ENCODE results near the gene CNTFR.

CNTFR gene

DNA sequence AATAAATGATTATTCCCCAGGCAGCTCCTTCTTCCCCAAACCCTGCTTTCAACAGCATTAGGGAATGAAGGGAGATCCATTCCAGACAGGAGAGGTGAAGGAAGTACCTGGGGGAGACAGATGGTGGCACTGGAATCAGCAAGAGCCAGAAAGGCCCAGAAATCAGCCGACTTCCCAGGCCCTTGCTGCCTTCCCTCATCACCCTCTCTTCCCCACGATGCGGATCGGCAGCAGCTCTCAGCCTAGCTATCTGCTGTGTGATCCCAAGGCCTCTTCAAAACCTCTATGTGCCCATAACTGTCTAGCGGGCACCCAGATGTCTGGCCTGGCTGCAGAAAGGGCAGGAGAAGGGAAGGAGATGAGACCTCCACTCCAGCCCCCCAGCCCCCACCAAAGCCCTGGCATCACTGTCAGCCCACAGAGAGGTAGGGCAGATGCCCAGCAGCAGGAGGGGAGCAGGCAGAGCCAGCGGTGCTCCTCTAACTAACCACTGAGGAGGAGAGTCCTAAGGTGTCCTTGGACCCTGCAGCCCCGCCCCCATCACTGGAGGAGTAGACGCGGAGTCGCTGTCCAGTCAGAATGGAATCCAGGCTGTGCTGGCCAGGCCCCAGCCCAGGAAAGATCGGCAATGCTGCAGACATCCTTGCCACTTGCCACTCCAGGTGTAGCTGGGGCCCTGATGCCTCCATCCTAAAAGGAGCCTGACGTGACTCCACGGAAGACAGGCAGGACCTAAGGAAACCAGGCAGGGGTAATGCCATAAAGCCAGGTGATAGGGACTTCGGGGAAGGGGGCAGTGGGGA is 12.7 kb downstream of the CNTFR start:
- H3K4me1 ChIP-seq (ENCODE audit: control insufficient read depth, insufficient read depth, low read length): peaks cover 16% of the 10 kb centered on the region
- no peaks in the 10 kb centered on the region for H3K36me3 ChIP-seq (ENCODE audit: control insufficient read depth in 2 of 2, insufficient read depth in 2 of 2, low read length in 2 of 2)
- peaks cover 38 to 43% of the 10 kb centered on the region in 2 donors for H3K27me3 ChIP-seq (ENCODE audit: control insufficient read depth in 1 of 2, insufficient read depth in 2 of 2, low read length in 2 of 2)
- H3K9ac ChIP-seq (ENCODE audit: low read length in 2 of 2): no peak overlapping the region
- no peak overlapping the region for H3K4me3 ChIP-seq (ENCODE audit: low read length in 2 of 2)
- H3K27ac ChIP-seq (ENCODE audit: low read length): no peak overlapping the region
- H3K9me3 ChIP-seq (ENCODE audit: control insufficient read depth in 2 of 2, low read length in 2 of 2): no peaks in the 10 kb centered on the region

- no peaks in the 10 kb centered on the region for H3K36me3 ChIP-seq (ENCODE audit: control insufficient read depth in 2 of 2, insufficient read depth in 2 of 2, low read length in 2 of 2)
- peaks cover 22% of the 10 kb centered on the region for H3K4me1 ChIP-seq (ENCODE audit: control insufficient read depth, insufficient read depth, low read length)
- peaks cover 34 to 39% of the 10 kb centered on the region in 2 donors for H3K27me3 ChIP-seq (ENCODE audit: control insufficient read depth in 1 of 2, insufficient read depth in 2 of 2, low read length in 2 of 2)
- no peaks in the 10 kb centered on the region for H3K9me3 ChIP-seq (ENCODE audit: control insufficient read depth in 2 of 2, low read length in 2 of 2)
- no peak overlapping the region for H3K4me3 ChIP-seq (ENCODE audit: low read length in 2 of 2)
- no peak overlapping the region for H3K27ac ChIP-seq (ENCODE audit: low read length)
- no peak overlapping the region for H3K9ac ChIP-seq (ENCODE audit: low read length in 2 of 2)
Measured at GRCh38 chr9:34575862-34576596, 13.5 kb downstream of the CNTFR start.

DNA sequence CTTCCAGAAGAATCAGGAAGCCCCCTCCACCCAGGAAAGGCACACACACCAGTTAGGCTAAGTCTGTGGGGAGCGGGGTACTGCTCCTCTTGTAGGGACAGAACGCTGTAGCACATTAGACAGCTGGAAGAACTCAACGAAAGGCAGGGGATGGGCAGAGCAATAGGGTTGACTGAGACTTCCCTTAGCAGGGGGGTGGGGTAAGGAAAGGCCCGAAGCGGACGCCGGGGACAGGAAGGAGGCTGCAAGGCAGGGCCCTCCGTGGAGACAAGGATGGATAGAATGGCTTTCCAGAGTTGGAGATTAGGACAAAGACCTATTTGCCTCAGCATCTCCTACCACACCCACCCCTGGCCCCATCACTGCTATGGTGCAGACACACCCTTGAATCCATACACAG is 14.3 kb downstream of the CNTFR start:
- Histone ChIP-seq H3K27ac (ENCODE audit: low read length) (no peak overlapping the region), H3K9ac (ENCODE audit: low read length in 2 of 2) (no peak overlapping the region), H3K9me3 (ENCODE audit: control insufficient read depth in 2 of 2, low read length in 2 of 2) (no peaks in the 10 kb centered on the region), H3K4me3 (ENCODE audit: low read length in 2 of 2) (no peak overlapping the region), H3K4me1 (ENCODE audit: control insufficient read depth, insufficient read depth, low read length) (peaks cover 28% of the 10 kb centered on the region), H3K27me3 (ENCODE audit: control insufficient read depth in 1 of 2, insufficient read depth in 2 of 2, low read length in 2 of 2) (peaks cover 29 to 33% of the 10 kb centered on the region in 2 donors), H3K36me3 (ENCODE audit: control insufficient read depth in 2 of 2, insufficient read depth in 2 of 2, low read length in 2 of 2) (no peaks in the 10 kb centered on the region)

DNA sequence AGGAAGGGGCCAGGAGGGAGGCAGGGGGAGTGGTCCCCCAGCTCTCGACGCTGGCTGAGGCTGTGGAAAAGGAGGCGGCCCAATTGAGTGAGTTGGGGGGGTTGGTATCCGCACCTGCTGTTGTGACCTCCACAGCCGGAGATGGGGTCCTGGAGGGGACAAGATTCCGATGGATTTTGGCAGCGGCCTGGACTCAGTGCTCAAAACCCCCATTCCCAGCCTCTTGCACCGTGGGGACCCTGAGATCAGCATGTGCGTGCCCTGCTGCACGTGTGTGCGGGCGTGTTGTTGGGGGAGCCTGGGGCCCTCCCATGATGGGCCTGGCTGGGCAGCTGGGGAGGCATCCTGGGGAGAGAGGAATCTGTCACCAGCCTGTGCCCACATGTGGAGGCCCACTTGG is 15.0 kb downstream of the CNTFR start:
- Histone ChIP-seq H3K9ac (ENCODE audit: low read length in 2 of 2) (no peak overlapping the region), H3K27ac (ENCODE audit: low read length) (no peak overlapping the region), H3K27me3 (ENCODE audit: control insufficient read depth in 1 of 2, insufficient read depth in 2 of 2, low read length in 2 of 2) (peaks cover 24 to 31% of the 10 kb centered on the region in 2 donors), H3K36me3 (ENCODE audit: control insufficient read depth in 2 of 2, insufficient read depth in 2 of 2, low read length in 2 of 2) (no peaks in the 10 kb centered on the region), H3K4me1 (ENCODE audit: control insufficient read depth, insufficient read depth, low read length) (peaks cover 32% of the 10 kb centered on the region), H3K4me3 (ENCODE audit: low read length in 2 of 2) (no peak overlapping the region), H3K9me3 (ENCODE audit: control insufficient read depth in 2 of 2, low read length in 2 of 2) (no peaks in the 10 kb centered on the region)

- peaks cover 26% of the 10 kb centered on the region for H3K4me1 ChIP-seq (ENCODE audit: control insufficient read depth, insufficient read depth, low read length)
- H3K9me3 ChIP-seq (ENCODE audit: control insufficient read depth in 2 of 2, low read length in 2 of 2): no peaks in the 10 kb centered on the region
- H3K9ac ChIP-seq (ENCODE audit: low read length in 2 of 2): no peak overlapping the region
- H3K27ac ChIP-seq (ENCODE audit: low read length): no peak overlapping the region
- H3K4me3 ChIP-seq (ENCODE audit: low read length in 2 of 2): no peak overlapping the region
- no peaks in the 10 kb centered on the region for H3K36me3 ChIP-seq (ENCODE audit: control insufficient read depth in 2 of 2, insufficient read depth in 2 of 2, low read length in 2 of 2)
- peaks cover 18 to 23% of the 10 kb centered on the region in 2 donors for H3K27me3 ChIP-seq (ENCODE audit: control insufficient read depth in 1 of 2, insufficient read depth in 2 of 2, low read length in 2 of 2)
Measured at GRCh38 chr9:34573599-34574325, 15.8 kb downstream of the CNTFR start.

- no peaks in the 10 kb centered on the region for H3K9me3 ChIP-seq (ENCODE audit: control insufficient read depth in 2 of 2, low read length in 2 of 2)
- no peak overlapping the region for H3K4me3 ChIP-seq (ENCODE audit: low read length in 2 of 2)
- H3K27me3 ChIP-seq (ENCODE audit: control insufficient read depth in 1 of 2, insufficient read depth in 2 of 2, low read length in 2 of 2): peaks cover 16 to 22% of the 10 kb centered on the region in 2 donors
- peaks cover 20% of the 10 kb centered on the region for H3K4me1 ChIP-seq (ENCODE audit: control insufficient read depth, insufficient read depth, low read length)
- no peak overlapping the region for H3K27ac ChIP-seq (ENCODE audit: low read length)
- H3K36me3 ChIP-seq (ENCODE audit: control insufficient read depth in 2 of 2, insufficient read depth in 2 of 2, low read length in 2 of 2): no peaks in the 10 kb centered on the region
- H3K9ac ChIP-seq (ENCODE audit: low read length in 2 of 2): no peak overlapping the region
Measured at GRCh38 chr9:34572628-34573027, 16.9 kb downstream of the CNTFR start.

- H3K9ac ChIP-seq (ENCODE audit: low read length in 2 of 2): no peak overlapping the region
- H3K9me3 ChIP-seq (ENCODE audit: control insufficient read depth in 2 of 2, low read length in 2 of 2): no peaks in the 10 kb centered on the region
- H3K4me1 ChIP-seq (ENCODE audit: control insufficient read depth, insufficient read depth, low read length): peaks cover 20% of the 10 kb centered on the region
- H3K27ac ChIP-seq (ENCODE audit: low read length): no peak overlapping the region
- H3K27me3 ChIP-seq (ENCODE audit: control insufficient read depth in 1 of 2, insufficient read depth in 2 of 2, low read length in 2 of 2): peaks cover 14 to 21% of the 10 kb centered on the region in 2 donors
- H3K36me3 ChIP-seq (ENCODE audit: control insufficient read depth in 2 of 2, insufficient read depth in 2 of 2, low read length in 2 of 2): no peaks in the 10 kb centered on the region
- H3K4me3 ChIP-seq (ENCODE audit: low read length in 2 of 2): no peak overlapping the region
Measured at GRCh38 chr9:34572092-34572491, 17.4 kb downstream of the CNTFR start.

- H3K27ac ChIP-seq (ENCODE audit: low read length): no peak overlapping the region
- H3K27me3 ChIP-seq (ENCODE audit: control insufficient read depth in 1 of 2, insufficient read depth in 2 of 2, low read length in 2 of 2): peaks cover 8 to 15% of the 10 kb centered on the region in 2 donors
- H3K9ac ChIP-seq (ENCODE audit: low read length in 2 of 2): no peak overlapping the region
- no peaks in the 10 kb centered on the region for H3K36me3 ChIP-seq (ENCODE audit: control insufficient read depth in 2 of 2, insufficient read depth in 2 of 2, low read length in 2 of 2)
- H3K4me3 ChIP-seq (ENCODE audit: low read length in 2 of 2): no peak overlapping the region
- H3K4me1 ChIP-seq (ENCODE audit: control insufficient read depth, insufficient read depth, low read length): peaks cover 20% of the 10 kb centered on the region
- no peaks in the 10 kb centered on the region for H3K9me3 ChIP-seq (ENCODE audit: control insufficient read depth in 2 of 2, low read length in 2 of 2)
Measured at GRCh38 chr9:34571481-34571810, 18.1 kb downstream of the CNTFR start.

GRCh38 chr9:34570809-34571480 is 18.6 kb downstream of the CNTFR start:
- H3K27me3 ChIP-seq (ENCODE audit: control insufficient read depth in 1 of 2, insufficient read depth in 2 of 2, low read length in 2 of 2): peaks cover 3 to 13% of the 10 kb centered on the region in 2 donors
- no peak overlapping the region for H3K27ac ChIP-seq (ENCODE audit: low read length)
- H3K36me3 ChIP-seq (ENCODE audit: control insufficient read depth in 2 of 2, insufficient read depth in 2 of 2, low read length in 2 of 2): no peaks in the 10 kb centered on the region
- peaks cover 20% of the 10 kb centered on the region for H3K4me1 ChIP-seq (ENCODE audit: control insufficient read depth, insufficient read depth, low read length)
- H3K9me3 ChIP-seq (ENCODE audit: control insufficient read depth in 2 of 2, low read length in 2 of 2): no peaks in the 10 kb centered on the region
- H3K9ac ChIP-seq (ENCODE audit: low read length in 2 of 2): no peak overlapping the region
- H3K4me3 ChIP-seq (ENCODE audit: low read length in 2 of 2): no peak overlapping the region

DNA sequence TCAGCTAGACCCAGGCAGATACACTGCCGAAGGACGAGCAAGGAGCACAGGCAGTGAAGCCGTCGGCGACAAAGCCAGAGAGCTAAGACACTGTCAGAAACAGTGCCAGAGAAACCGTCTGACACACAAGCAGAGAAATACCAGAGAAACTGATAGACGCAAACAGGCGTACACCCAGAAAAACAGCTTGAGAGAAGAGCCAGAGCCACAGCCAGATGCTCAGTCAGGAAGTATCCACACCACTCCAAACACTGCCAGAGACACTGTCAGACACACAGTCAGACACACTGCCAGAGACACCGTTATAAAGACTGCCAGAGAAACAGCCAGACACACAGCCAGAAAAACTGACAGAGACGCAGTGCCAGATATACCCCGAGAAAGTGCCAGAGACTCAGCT is 19.1 kb downstream of the CNTFR start:
- Histone ChIP-seq H3K27me3 (ENCODE audit: control insufficient read depth in 1 of 2, insufficient read depth in 2 of 2, low read length in 2 of 2) (peaks cover 0 to 15% of the 10 kb centered on the region in 2 donors), H3K27ac (ENCODE audit: low read length) (no peak overlapping the region), H3K9me3 (ENCODE audit: control insufficient read depth in 2 of 2, low read length in 2 of 2) (no peaks in the 10 kb centered on the region), H3K36me3 (ENCODE audit: control insufficient read depth in 2 of 2, insufficient read depth in 2 of 2, low read length in 2 of 2) (no peaks in the 10 kb centered on the region), H3K4me3 (ENCODE audit: low read length in 2 of 2) (no peak overlapping the region), H3K9ac (ENCODE audit: low read length in 2 of 2) (peak overlapping the region in 1 of 2 donors; percentile 7), H3K4me1 (ENCODE audit: control insufficient read depth, insufficient read depth, low read length) (peaks cover 20% of the 10 kb centered on the region)
